ENCODE results near the gene ZNF462. TPM values are rescaled to one million over a fixed set of nuclear protein-coding genes. Genes with fewer than 3 reads are reported as not detected.
A peak's percentile ranks its signal among the peaks of the same experiment; 100 is the strongest.

ZNF462 gene
- total RNA-seq, 1 experiment from 2014 or later, result 121 TPM

- TF ChIP-seq IRF2 (CRISPR knock-in tag; IDR thresholded peaks at IDR 0.05; ENCODE audit: borderline replicate concordance, low read depth) (no peak), E2F1 (CRISPR knock-in tag; IDR thresholded peaks at IDR 0.05) (no peak), ESRRA (CRISPR knock-in tag; IDR thresholded peaks at IDR 0.05; ENCODE audit: borderline replicate concordance) (no peak), EMX1 (CRISPR knock-in tag; IDR thresholded peaks at IDR 0.05) (no peak), STAT6 (CRISPR knock-in tag; conservative IDR thresholded peaks at IDR 0.05; ENCODE audit: low read depth) (no peak), KAT7 (CRISPR knock-in tag; IDR thresholded peaks at IDR 0.05; ENCODE audit: borderline replicate concordance) (no peak), ZNF532 (CRISPR knock-in tag; IDR thresholded peaks at IDR 0.05; ENCODE audit: borderline replicate concordance) (no peak), MXD4 (CRISPR knock-in tag; IDR thresholded peaks at IDR 0.05; ENCODE audit: borderline replicate concordance) (no peak), ZNF423 (CRISPR knock-in tag; IDR thresholded peaks at IDR 0.05) (no peak), ZNF263 (CRISPR knock-in tag; IDR thresholded peaks at IDR 0.05; ENCODE audit: low read depth) (no peak), NFE2L1 (CRISPR knock-in tag; IDR thresholded peaks at IDR 0.05) (no peak), NFYB (CRISPR knock-in tag; conservative IDR thresholded peaks at IDR 0.05; ENCODE audit: low read depth) (no peak), ELF4 (CRISPR knock-in tag; IDR thresholded peaks at IDR 0.05; ENCODE audit: low read depth) (no peak)
These were observed 102.0 kb downstream of the ZNF462 start (continued) for GRCh38 chr9:106964822-106965525.

GRCh38 chr9:106966481-106966880 is 103.5 kb downstream of the ZNF462 start:
- Mint-ChIP-seq H3K36me3 (peaks cover 31% of the 10 kb centered on the region), H3K27ac (peak overlapping the region; percentile 23; the same call in 1 of the 2 replicates), H3K9me3 (peaks cover 3% of the 10 kb centered on the region; the same call in 1 of the 2 replicates), H3K27me3 (ENCODE audit: low read depth) (no peaks in the 10 kb centered on the region), H3K4me1 (peaks cover 79% of the 10 kb centered on the region), H3K4me3 (no peak overlapping the region)
- DNase-seq (ENCODE audit: low spot score) (no peak), ATAC-seq (no peak)
- ChIA-PET CTCF (no interaction called here), POLR2A (interaction anchor here (0.6 kb wide), 1 partner anchor 55 kb away, joined by 4 read pairs; no protein-coding TSS in a partner anchor)
- TF ChIP-seq ZNF396 (CRISPR knock-in tag; IDR thresholded peaks at IDR 0.05; ENCODE audit: borderline replicate concordance) (no peak), ELF4 (CRISPR knock-in tag; IDR thresholded peaks at IDR 0.05; ENCODE audit: low read depth) (no peak), ZNF532 (CRISPR knock-in tag; IDR thresholded peaks at IDR 0.05; ENCODE audit: borderline replicate concordance) (no peak), IRF2 (CRISPR knock-in tag; IDR thresholded peaks at IDR 0.05; ENCODE audit: borderline replicate concordance, low read depth) (no peak), AR (CRISPR knock-in tag; IDR thresholded peaks at IDR 0.05) (no peak), E2F4 (CRISPR knock-in tag; IDR thresholded peaks at IDR 0.05; ENCODE audit: borderline replicate concordance, low read depth) (no peak), CREM (CRISPR knock-in tag; IDR thresholded peaks at IDR 0.05) (no peak), FOXJ3 (CRISPR knock-in tag; IDR thresholded peaks at IDR 0.05; ENCODE audit: borderline replicate concordance) (no peak)
